ENCODE data around the gene DQX1. TPM values are rescaled to one million over a fixed set of nuclear protein-coding genes. Genes with fewer than 3 reads are reported as not detected.
A peak's percentile ranks its signal among the peaks of the same experiment; 100 is the strongest.

Gene DQX1
- total RNA-seq, 1 experiment from 2014 or later, result 0.71 TPM

- ChIA-PET CTCF (interaction anchor here (1.1 kb wide), 1 partner anchor 25 kb away, joined by 3 read pairs; the partner anchor contains the start of genes CCDC142 and TTC31), POLR2A (ENCODE audit: low non-redundant PET) (no interaction called here)
- peaks cover 5% of the 10 kb centered on the region for H3K27me3 ChIP-seq (replicated peaks; ENCODE audit: insufficient read depth, low read depth, low read length, poor library complexity)
- intact Hi-C loops (cut with micrococcal nuclease; ENCODE audit: unreplicated experiment), result loop anchor here (2.0 kb wide), 1 partner anchor 21 kb away; the partner anchor contains the start of genes AUP1 and HTRA2
- peak overlapping the region; percentile 97 for H3K27ac ChIP-seq (ENCODE audit: low read depth, low read length, poor library complexity, severe bottlenecking)
- BruUV-seq (replicated peaks), result no TSS peak
- H3K9me3 ChIP-seq (ENCODE audit: low read depth, low read length, poor library complexity, severe bottlenecking), result no peaks in the 10 kb centered on the region
- peak; percentile 89 for DNase-seq (ENCODE audit: low spot score)
- TF ChIP-seq EZH2 (IDR thresholded peaks at IDR 0.05; ENCODE audit: borderline replicate concordance, low read depth, low read length, poor library complexity, severe bottlenecking), result no peak
- no peak for TF ChIP-seq CTCF (conservative IDR thresholded peaks at IDR 0.05; ENCODE audit: low read depth, low read length)
- peaks cover 15% of the 10 kb centered on the region for H3K4me1 ChIP-seq (ENCODE audit: insufficient read depth, low read length, poor library complexity, severe bottlenecking)
- peak overlapping the region; percentile 63 for H3K4me3 ChIP-seq (ENCODE audit: low read depth, low read length, poor library complexity, severe bottlenecking)
- peaks cover 14% of the 10 kb centered on the region for H3K36me3 ChIP-seq (ENCODE audit: insufficient read depth, low read length, poor library complexity, severe bottlenecking)
These were observed 18.0 kb downstream of the DQX1 start for GRCh38 chr2:74507926-74508520.

- peak; percentile 99 for DNase-seq (ENCODE audit: low spot score)
- peaks cover 14% of the 10 kb centered on the region for H3K36me3 ChIP-seq (ENCODE audit: insufficient read depth, low read length, poor library complexity, severe bottlenecking)
- peak; percentile 72 for TF ChIP-seq CTCF (conservative IDR thresholded peaks at IDR 0.05; ENCODE audit: low read depth, low read length)
- no peak for TF ChIP-seq EZH2 (IDR thresholded peaks at IDR 0.05; ENCODE audit: borderline replicate concordance, low read depth, low read length, poor library complexity, severe bottlenecking)
- no peaks in the 10 kb centered on the region for H3K27me3 ChIP-seq (replicated peaks; ENCODE audit: insufficient read depth, low read depth, low read length, poor library complexity)
- ChIA-PET POLR2A (ENCODE audit: low non-redundant PET) (interaction anchor here (0.6 to 0.8 kb wide), 2 partner anchors 25 to 41 kb away, joined by 4 to 13 read pairs; partner anchors contain the start of genes CCDC142 and TTC31), CTCF (interaction anchor here (0.6 to 1.1 kb wide), 2 partner anchors 24 to 25 kb away, joined by 3 read pairs; partner anchors contain the start of genes CCDC142 and TTC31)
- H3K4me3 ChIP-seq (ENCODE audit: low read depth, low read length, poor library complexity, severe bottlenecking), result peak within 1 kb of the TSS; percentile 63
- peak within 1 kb of the TSS; percentile 97 for H3K27ac ChIP-seq (ENCODE audit: low read depth, low read length, poor library complexity, severe bottlenecking)
- no peaks in the 10 kb centered on the region for H3K9me3 ChIP-seq (ENCODE audit: low read depth, low read length, poor library complexity, severe bottlenecking)
- BruUV-seq (replicated peaks), result no TSS peak
- intact Hi-C loops (cut with micrococcal nuclease; ENCODE audit: unreplicated experiment), result loop anchor here (2.0 kb wide), 1 partner anchor 21 kb away; the partner anchor contains the start of genes AUP1 and HTRA2
- H3K4me1 ChIP-seq (ENCODE audit: insufficient read depth, low read length, poor library complexity, severe bottlenecking), result peaks cover 13% of the 10 kb centered on the region
These were observed 18.7 kb downstream of the DQX1 start, which contains the start of gene PCGF1 for GRCh38 chr2:74507145-74507925. Gene PCGF1, minus strand, starts transcription at chr2:74507695. Its CDS starts 27 bp downstream, at chr2:74507668.

- H3K27ac ChIP-seq (ENCODE audit: low read depth, low read length, poor library complexity, severe bottlenecking), result no peak overlapping the region
- H3K27me3 ChIP-seq (replicated peaks; ENCODE audit: insufficient read depth, low read depth, low read length, poor library complexity), result no peaks in the 10 kb centered on the region
- BruUV-seq (replicated peaks), result no TSS peak
- H3K9me3 ChIP-seq (ENCODE audit: low read depth, low read length, poor library complexity, severe bottlenecking), result no peaks in the 10 kb centered on the region
- intact Hi-C loops (cut with micrococcal nuclease; ENCODE audit: unreplicated experiment), result loop anchor here (2.0 kb wide), 1 partner anchor 23 kb away; the partner anchor contains the start of genes AUP1 and HTRA2
- H3K4me3 ChIP-seq (ENCODE audit: low read depth, low read length, poor library complexity, severe bottlenecking), result peak overlapping the region; percentile 0
- peaks cover 14% of the 10 kb centered on the region for H3K36me3 ChIP-seq (ENCODE audit: insufficient read depth, low read length, poor library complexity, severe bottlenecking)
- TF ChIP-seq EZH2 (IDR thresholded peaks at IDR 0.05; ENCODE audit: borderline replicate concordance, low read depth, low read length, poor library complexity, severe bottlenecking), result no peak
- H3K4me1 ChIP-seq (ENCODE audit: insufficient read depth, low read length, poor library complexity, severe bottlenecking), result peaks cover 13% of the 10 kb centered on the region
- DNase-seq (ENCODE audit: low spot score), result no peak
- POLR2A ChIA-PET (ENCODE audit: low non-redundant PET), result no interaction called here
- CTCF ChIA-PET, result no interaction called here
These were observed 20.4 kb downstream of the DQX1 start for GRCh38 chr2:74505448-74506246.
